Astrocyte of the spinal cord (primary cell): ENCODE measurements around the gene JPT2.

Experiments
- DNase-seq: peaks from one replicate; pipeline ENCODE4 v3.0.0; 2011; ENCODE audit warnings: low read depth, low spot score
- H3K4me3 ChIP-seq: 2 replicates; pipeline ENCODE4 v1.5.1; 2011; ENCODE audit warnings: low read depth, mild to moderate bottlenecking, low read length, moderate library complexity
- in situ Hi-C: cut with HindIII; loops from 2 replicates; pipeline ENCODE4 v1.10.0; 2017; ENCODE audit warnings: low sequenced_read_pairs
- TF ChIP-seq, protein P1 (sequence below): IDR thresholded peaks from 2 replicates; pipeline ENCODE4 v1.5.1; 2012; ENCODE audit warnings: low read depth, mild to moderate bottlenecking, low read length, inconsistent platforms

The JPT2 gene

GRCh38 chr16:1724491-1724890 is 46.4 kb downstream of the JPT2 start:
- no peak overlapping the region for H3K4me3 ChIP-seq
- TF ChIP-seq, protein P1, sequence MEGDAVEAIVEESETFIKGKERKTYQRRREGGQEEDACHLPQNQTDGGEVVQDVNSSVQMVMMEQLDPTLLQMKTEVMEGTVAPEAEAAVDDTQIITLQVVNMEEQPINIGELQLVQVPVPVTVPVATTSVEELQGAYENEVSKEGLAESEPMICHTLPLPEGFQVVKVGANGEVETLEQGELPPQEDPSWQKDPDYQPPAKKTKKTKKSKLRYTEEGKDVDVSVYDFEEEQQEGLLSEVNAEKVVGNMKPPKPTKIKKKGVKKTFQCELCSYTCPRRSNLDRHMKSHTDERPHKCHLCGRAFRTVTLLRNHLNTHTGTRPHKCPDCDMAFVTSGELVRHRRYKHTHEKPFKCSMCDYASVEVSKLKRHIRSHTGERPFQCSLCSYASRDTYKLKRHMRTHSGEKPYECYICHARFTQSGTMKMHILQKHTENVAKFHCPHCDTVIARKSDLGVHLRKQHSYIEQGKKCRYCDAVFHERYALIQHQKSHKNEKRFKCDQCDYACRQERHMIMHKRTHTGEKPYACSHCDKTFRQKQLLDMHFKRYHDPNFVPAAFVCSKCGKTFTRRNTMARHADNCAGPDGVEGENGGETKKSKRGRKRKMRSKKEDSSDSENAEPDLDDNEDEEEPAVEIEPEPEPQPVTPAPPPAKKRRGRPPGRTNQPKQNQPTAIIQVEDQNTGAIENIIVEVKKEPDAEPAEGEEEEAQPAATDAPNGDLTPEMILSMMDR: no peak
- in situ Hi-C loops: no loop called here
- DNase-seq: no peak

DNA sequence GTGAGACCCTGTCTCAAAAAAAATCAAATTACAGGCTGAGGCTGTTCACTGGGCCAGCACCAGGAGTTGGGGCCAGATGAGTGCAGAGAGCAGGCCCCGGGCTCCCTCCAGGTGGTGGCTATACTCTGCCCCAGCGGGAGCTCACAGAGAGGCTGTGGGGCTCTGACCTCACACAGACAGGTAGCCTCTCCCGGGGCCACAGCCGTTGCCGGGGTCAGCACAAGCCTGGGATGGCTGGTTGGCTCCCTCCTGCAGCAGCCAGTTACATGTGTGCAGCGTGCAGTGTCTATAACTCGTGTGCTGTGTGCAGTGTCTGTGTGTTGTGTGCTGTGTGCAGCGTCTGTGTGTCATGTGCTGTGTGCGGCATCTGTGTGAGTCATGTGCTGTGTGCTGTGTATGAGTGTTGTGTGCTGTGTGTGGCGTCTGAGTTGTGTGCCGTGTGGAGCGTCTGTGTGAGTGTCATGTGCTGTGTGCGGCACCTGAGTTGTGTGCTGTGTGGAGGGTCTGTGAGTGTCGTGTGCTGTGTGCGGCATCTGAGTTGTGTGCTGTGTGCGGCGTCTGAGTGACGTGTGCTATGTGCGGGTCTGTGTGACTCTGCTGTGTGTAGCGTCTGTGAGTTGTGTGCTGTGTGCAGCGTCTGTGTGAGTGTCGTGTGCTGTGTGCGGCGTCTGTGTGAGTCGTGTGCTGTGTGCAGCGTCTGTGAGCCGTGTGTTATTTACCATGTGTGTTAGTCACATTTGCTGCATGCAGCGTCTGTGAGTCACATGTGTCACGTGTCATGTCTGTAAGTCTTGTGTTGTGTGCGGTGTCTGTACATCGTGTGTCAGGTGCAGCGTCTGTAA is 48.8 kb downstream of the JPT2 start:
- in situ Hi-C loops: no loop called here

DNA sequence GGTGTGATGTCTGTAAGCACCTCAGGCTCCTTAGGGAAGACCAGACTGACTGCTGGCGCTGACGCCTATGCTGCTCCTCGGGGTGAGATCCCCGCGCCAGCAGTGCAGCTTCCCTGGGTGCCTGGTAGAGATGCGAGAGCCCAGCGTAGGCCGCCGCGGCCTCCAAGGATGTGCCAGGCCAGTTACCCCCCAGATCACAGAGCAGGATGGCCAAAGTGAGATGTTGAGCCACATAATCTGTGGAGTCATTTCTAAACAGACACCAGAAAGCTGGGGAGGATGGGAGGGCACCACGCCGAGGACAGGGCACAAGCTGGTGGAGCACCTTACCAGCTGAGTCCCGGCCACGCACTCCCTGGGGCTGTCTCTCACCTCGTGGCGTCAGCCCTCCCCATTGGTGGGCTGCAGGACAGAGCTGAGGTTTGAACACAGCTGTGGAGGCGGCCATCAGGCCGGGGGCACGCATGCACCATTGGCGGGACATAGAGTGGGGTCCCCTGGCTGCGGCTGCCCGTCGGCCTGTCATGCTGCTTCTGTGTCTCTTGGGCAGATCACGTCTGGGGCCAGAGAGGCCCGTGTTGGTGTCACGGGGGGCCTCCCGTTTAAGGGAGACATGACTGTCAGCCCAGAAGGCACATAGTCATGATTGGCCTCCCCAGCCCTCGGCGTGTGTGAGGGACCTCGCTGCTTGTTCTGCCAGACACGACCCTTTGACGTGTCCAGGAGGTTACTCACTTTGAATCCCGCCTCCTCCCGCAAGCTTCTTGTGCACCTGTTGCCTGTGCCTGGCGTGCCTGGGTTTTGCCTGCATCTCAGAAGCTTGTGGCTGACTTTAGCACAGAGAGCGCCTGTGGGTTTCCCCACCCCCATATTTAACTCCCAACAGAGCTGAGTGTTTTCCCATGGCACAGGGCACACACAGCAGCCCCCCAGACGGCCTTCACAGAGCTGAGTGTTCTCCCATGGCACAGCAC is 49.9 kb downstream of the JPT2 start:
- TF ChIP-seq, protein P1: no peak
- H3K4me3 ChIP-seq: no peak overlapping the region
- in situ Hi-C loops: no loop called here
- no peak for DNase-seq

More for the DNA sequence above, 48.8 kb downstream of the JPT2 start:
- TF ChIP-seq, protein P1: no peak
- DNase-seq: no peak
- H3K4me3 ChIP-seq: no peak overlapping the region

GRCh38 chr16:1729026-1729425 is 50.9 kb downstream of the JPT2 start:
- no peak for DNase-seq
- in situ Hi-C loops: no loop called here
- TF ChIP-seq, protein P1: no peak

GRCh38 chr16:1729445-1729844 is 51.4 kb downstream of the JPT2 start:
- H3K4me3 ChIP-seq: no peak overlapping the region
- DNase-seq: no peak
- in situ Hi-C loops: no loop called here
- TF ChIP-seq, protein P1: no peak

More at GRCh38 chr16:1729026-1729425, 50.9 kb downstream of the JPT2 start:
- no peak overlapping the region for H3K4me3 ChIP-seq

DNA sequence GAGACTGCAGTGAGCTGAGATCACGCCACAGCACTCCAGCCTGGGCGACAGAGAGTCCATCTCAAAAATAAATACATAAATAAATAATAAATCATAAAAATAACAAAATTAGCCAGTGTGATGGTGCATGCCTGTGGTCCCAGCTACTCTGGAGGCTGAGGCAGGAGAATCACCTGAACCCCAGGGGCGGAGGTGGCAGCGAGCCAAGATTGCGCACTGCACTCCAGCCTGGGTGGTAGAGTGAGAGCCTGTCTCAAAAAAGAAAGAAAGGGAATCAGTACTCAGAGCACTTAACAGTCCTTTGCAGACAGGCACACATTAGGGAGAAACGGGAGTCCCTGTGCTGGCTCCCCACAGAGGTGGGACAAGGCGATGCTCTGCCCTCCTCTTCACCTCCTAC is 53.0 kb downstream of the JPT2 start:
- in situ Hi-C loops: no loop called here
- TF ChIP-seq, protein P1: no peak
- DNase-seq: no peak
- H3K4me3 ChIP-seq: no peak overlapping the region
